Measurements from ENCODE around the gene ITGA2.
A peak's percentile ranks its signal among the peaks of the same experiment; 100 is the strongest.

Gene ITGA2

GRCh38 chr5:53059281-53059680, 70.1 kb downstream of the ITGA2 start:
- no peak for DNase-seq (ENCODE audit: low read depth)

- DNase-seq (ENCODE audit: low read depth): no peak
These were observed 74.0 kb downstream of the ITGA2 start for GRCh38 chr5:53063176-53063575.

- no peak for DNase-seq (ENCODE audit: low read depth)
These were observed 74.6 kb downstream of the ITGA2 start for GRCh38 chr5:53063791-53064190.

- no peak for DNase-seq (ENCODE audit: low read depth)
These were observed 76.9 kb downstream of the ITGA2 start for GRCh38 chr5:53066088-53066487.

GRCh38 chr5:53067641-53068040, 78.5 kb downstream of the ITGA2 start:
- no peak for DNase-seq (ENCODE audit: low read depth)

GRCh38 chr5:53068291-53068836, 79.2 kb downstream of the ITGA2 start:
- no peak for DNase-seq (ENCODE audit: low read depth)

GRCh38 chr5:53069626-53070025, 80.5 kb downstream of the ITGA2 start:
- DNase-seq (ENCODE audit: low read depth): no peak

GRCh38 chr5:53071298-53071697, 82.1 kb downstream of the ITGA2 start:
- DNase-seq (ENCODE audit: low read depth): no peak

- DNase-seq (ENCODE audit: low read depth): no peak
These were observed 82.6 kb downstream of the ITGA2 start for GRCh38 chr5:53071738-53072137.

- no peak for DNase-seq (ENCODE audit: low read depth)
These were observed 84.2 kb downstream of the ITGA2 start for GRCh38 chr5:53073348-53073747.

GRCh38 chr5:53076014-53076583, 86.9 kb downstream of the ITGA2 start:
- DNase-seq (ENCODE audit: low read depth): no peak

- DNase-seq (ENCODE audit: low read depth): no peak
These were observed 91.1 kb downstream of the ITGA2 start for GRCh38 chr5:53080271-53080670.

- DNase-seq (ENCODE audit: low read depth): no peak
These were observed 94.8 kb downstream of the ITGA2 start for GRCh38 chr5:53083927-53084326.

- no peak for DNase-seq (ENCODE audit: low read depth)
These were observed 95.5 kb downstream of the ITGA2 start for GRCh38 chr5:53084546-53085255.

GRCh38 chr5:53087171-53087570, 98.0 kb downstream of the ITGA2 start:
- DNase-seq (ENCODE audit: low read depth): no peak

GRCh38 chr5:53087621-53088121, 98.5 kb downstream of the ITGA2 start:
- DNase-seq (ENCODE audit: low read depth): no peak

GRCh38 chr5:53089481-53089991, 100.4 kb downstream of the ITGA2 start:
- no peak for DNase-seq (ENCODE audit: low read depth)

- no peak for DNase-seq (ENCODE audit: low read depth)
These were observed 101.1 kb downstream of the ITGA2 start for GRCh38 chr5:53090229-53090628.

- DNase-seq (ENCODE audit: low read depth): no peak
These were observed 102.1 kb downstream of the ITGA2 start for GRCh38 chr5:53091289-53091688.

GRCh38 chr5:53092242-53092641, 103.1 kb downstream of the ITGA2 start:
- no peak for DNase-seq (ENCODE audit: low read depth)

GRCh38 chr5:53095217-53095616, 106.1 kb downstream of the ITGA2 start:
- no peak for DNase-seq (ENCODE audit: low read depth)

- DNase-seq (ENCODE audit: low read depth): peak; percentile 35
These were observed 106.9 kb downstream of the ITGA2 start for GRCh38 chr5:53095931-53096525.

- no peak for DNase-seq (ENCODE audit: low read depth)
These were observed 110.4 kb downstream of the ITGA2 start for GRCh38 chr5:53099546-53099945.
